HEK293 (cell line): ENCODE results near the gene PTPN9.

Experiments
- KLF16 ChIP-seq: fragments of 450-650 bp; formaldehyde crosslinking; IDR thresholded peaks from 2 replicates; pipeline ENCODE4 v1.5.1; 2017; ENCODE audit warnings: missing biosample characterization, missing genetic modification characterization
- ZBTB17 ChIP-seq: fragments of 450-650 bp; formaldehyde crosslinking; IDR thresholded peaks from 2 replicates; pipeline ENCODE4 v1.5.1; 2016; ENCODE audit warnings: missing biosample characterization, missing genetic modification characterization
- ZBTB20 ChIP-seq: fragments of 450-650 bp; formaldehyde crosslinking; IDR thresholded peaks from 2 replicates; pipeline ENCODE4 v1.5.1; 2016; ENCODE audit warnings: missing biosample characterization, missing genetic modification characterization
- ZBTB8A ChIP-seq: fragments of 450-650 bp; formaldehyde crosslinking; IDR thresholded peaks from 2 replicates; pipeline ENCODE4 v1.5.1; 2016; ENCODE audit warnings: missing biosample characterization, missing genetic modification characterization
- ZFHX2 ChIP-seq: fragments of 450-650 bp; formaldehyde crosslinking; conservative IDR thresholded peaks from 2 replicates; pipeline ENCODE4 v1.5.1; 2016; ENCODE audit warnings: missing biosample characterization, missing genetic modification characterization
- ZNF140 ChIP-seq: fragments of 450-650 bp; formaldehyde crosslinking; IDR thresholded peaks from 2 replicates; pipeline ENCODE4 v1.5.1; 2016; ENCODE audit warnings: missing biosample characterization, missing genetic modification characterization
- ZNF2 ChIP-seq: fragments of 450-650 bp; formaldehyde crosslinking; IDR thresholded peaks from 2 replicates; pipeline ENCODE4 v1.5.1; 2016; ENCODE audit warnings: missing biosample characterization, missing genetic modification characterization
- ZNF311 ChIP-seq: fragments of 450-650 bp; formaldehyde crosslinking; IDR thresholded peaks from 2 replicates; pipeline ENCODE4 v1.5.1; 2017; ENCODE audit warnings: missing biosample characterization, missing genetic modification characterization, borderline replicate concordance
- ZNF324 ChIP-seq: fragments of 450-650 bp; formaldehyde crosslinking; IDR thresholded peaks from 2 replicates; pipeline ENCODE4 v1.5.1; 2016; ENCODE audit warnings: missing biosample characterization, missing genetic modification characterization
- ZNF335 ChIP-seq: fragments of 450-650 bp; formaldehyde crosslinking; conservative IDR thresholded peaks from 2 replicates; pipeline ENCODE4 v1.5.1; 2016; ENCODE audit warnings: missing biosample characterization, missing genetic modification characterization
- ZNF350 ChIP-seq: fragments of 450-650 bp; formaldehyde crosslinking; IDR thresholded peaks from 2 replicates; pipeline ENCODE4 v1.5.0; 2017; ENCODE audit warnings: missing biosample characterization, mild to moderate bottlenecking, missing genetic modification characterization
- ZNF366 ChIP-seq: fragments of 450-650 bp; formaldehyde crosslinking; conservative IDR thresholded peaks from 2 replicates; pipeline ENCODE4 v1.5.1; 2016; ENCODE audit warnings: missing biosample characterization, missing genetic modification characterization
- ZNF501 ChIP-seq: fragments of 450-650 bp; formaldehyde crosslinking; IDR thresholded peaks from 2 replicates; pipeline ENCODE4 v1.5.1; 2016; ENCODE audit warnings: missing biosample characterization, missing genetic modification characterization
- ZNF623 ChIP-seq: fragments of 450-650 bp; formaldehyde crosslinking; IDR thresholded peaks from 2 replicates; pipeline ENCODE4 v1.5.1; 2016; ENCODE audit warnings: missing biosample characterization, missing genetic modification characterization
- ZNF785 ChIP-seq: fragments of 450-650 bp; formaldehyde crosslinking; IDR thresholded peaks from 2 replicates; pipeline ENCODE4 v1.5.1; 2016; ENCODE audit warnings: missing biosample characterization, missing genetic modification characterization
- TF ChIP-seq, protein P1 (sequence below): sonication (generic); formaldehyde crosslinking; IDR thresholded peaks from 2 replicates; pipeline ENCODE4 v1.8.1; 2022; ENCODE audit warnings: mild to moderate bottlenecking, moderate library complexity, missing genetic modification reagents
- TF ChIP-seq, protein P2 (sequence below): fragments of 450-650 bp; formaldehyde crosslinking; IDR thresholded peaks from 2 replicates; pipeline ENCODE4 v1.5.1; 2017; ENCODE audit warnings: missing biosample characterization, missing genetic modification characterization
- TF ChIP-seq, protein P3 (sequence below): fragments of 450-650 bp; formaldehyde crosslinking; IDR thresholded peaks from 2 replicates; pipeline ENCODE4 v1.5.1; 2016; ENCODE audit warnings: missing biosample characterization, missing genetic modification characterization, low read depth
- TF ChIP-seq, protein P4 (sequence below): fragments of 450-650 bp; formaldehyde crosslinking; IDR thresholded peaks from 2 replicates; pipeline ENCODE4 v1.5.1; 2016; ENCODE audit warnings: missing biosample characterization, missing genetic modification characterization
- TF ChIP-seq, protein P5 (sequence below): fragments of 450-650 bp; formaldehyde crosslinking; IDR thresholded peaks from 2 replicates; pipeline ENCODE4 v1.5.1; 2017; ENCODE audit warnings: missing biosample characterization, mild to moderate bottlenecking, missing genetic modification characterization, moderate library complexity

The PTPN9 gene

DNA sequence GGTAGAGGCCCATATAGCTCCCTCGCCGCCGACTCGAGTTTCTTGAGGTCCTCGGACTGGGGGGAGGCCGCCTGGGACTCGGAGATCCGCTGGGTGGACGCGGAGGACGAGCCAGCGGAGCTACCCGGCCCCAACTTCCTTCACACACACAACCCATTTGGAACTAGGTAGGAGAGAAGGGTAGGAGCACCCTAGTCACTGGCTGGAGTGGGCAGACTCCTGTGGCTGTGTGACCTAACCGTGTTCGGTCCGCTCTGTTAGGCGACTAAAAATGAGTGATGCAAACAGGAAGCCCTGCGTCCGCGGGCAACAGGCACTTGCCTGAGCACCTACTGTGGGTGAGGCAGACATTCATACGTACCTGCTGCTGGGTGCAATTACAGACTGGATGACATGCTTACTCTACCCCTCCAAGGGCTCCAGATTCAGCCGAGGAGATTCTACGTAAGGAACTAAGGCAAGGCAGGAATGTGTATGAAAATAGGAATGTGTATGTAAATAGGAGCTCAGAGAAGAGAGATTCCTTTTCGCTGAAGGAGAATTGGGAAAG lies 123.1 kb downstream of the PTPN9 start (continued):
- TF ChIP-seq ZBTB8A: 0 out of 2 replicates have a peak, but pooled peaks have one; percentile 15
- TF ChIP-seq ZNF2 (tag by site-specific recombination): peak; percentile 48
- TF ChIP-seq, protein P1, sequence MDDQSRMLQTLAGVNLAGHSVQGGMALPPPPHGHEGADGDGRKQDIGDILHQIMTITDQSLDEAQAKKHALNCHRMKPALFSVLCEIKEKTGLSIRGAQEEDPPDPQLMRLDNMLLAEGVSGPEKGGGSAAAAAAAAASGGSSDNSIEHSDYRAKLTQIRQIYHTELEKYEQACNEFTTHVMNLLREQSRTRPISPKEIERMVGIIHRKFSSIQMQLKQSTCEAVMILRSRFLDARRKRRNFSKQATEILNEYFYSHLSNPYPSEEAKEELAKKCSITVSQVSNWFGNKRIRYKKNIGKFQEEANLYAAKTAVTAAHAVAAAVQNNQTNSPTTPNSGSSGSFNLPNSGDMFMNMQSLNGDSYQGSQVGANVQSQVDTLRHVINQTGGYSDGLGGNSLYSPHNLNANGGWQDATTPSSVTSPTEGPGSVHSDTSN (CRISPR knock-in tag): 0 out of 2 replicates have a peak, but pooled peaks have one; percentile 49
- TF ChIP-seq, protein P2, sequence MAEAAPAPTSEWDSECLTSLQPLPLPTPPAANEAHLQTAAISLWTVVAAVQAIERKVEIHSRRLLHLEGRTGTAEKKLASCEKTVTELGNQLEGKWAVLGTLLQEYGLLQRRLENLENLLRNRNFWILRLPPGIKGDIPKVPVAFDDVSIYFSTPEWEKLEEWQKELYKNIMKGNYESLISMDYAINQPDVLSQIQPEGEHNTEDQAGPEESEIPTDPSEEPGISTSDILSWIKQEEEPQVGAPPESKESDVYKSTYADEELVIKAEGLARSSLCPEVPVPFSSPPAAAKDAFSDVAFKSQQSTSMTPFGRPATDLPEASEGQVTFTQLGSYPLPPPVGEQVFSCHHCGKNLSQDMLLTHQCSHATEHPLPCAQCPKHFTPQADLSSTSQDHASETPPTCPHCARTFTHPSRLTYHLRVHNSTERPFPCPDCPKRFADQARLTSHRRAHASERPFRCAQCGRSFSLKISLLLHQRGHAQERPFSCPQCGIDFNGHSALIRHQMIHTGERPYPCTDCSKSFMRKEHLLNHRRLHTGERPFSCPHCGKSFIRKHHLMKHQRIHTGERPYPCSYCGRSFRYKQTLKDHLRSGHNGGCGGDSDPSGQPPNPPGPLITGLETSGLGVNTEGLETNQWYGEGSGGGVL (tag by site-specific recombination): peak; percentile 18; the same call in 1 of the 2 replicates
- TF ChIP-seq ZNF785: 0 out of 2 replicates have a peak, but pooled peaks have one; percentile 8
- TF ChIP-seq ZBTB17 (tag by site-specific recombination): peak; percentile 88
- TF ChIP-seq ZFHX2 (tag by site-specific recombination): peak; percentile 83
- no peak for TF ChIP-seq ZNF140
- TF ChIP-seq, protein P3, sequence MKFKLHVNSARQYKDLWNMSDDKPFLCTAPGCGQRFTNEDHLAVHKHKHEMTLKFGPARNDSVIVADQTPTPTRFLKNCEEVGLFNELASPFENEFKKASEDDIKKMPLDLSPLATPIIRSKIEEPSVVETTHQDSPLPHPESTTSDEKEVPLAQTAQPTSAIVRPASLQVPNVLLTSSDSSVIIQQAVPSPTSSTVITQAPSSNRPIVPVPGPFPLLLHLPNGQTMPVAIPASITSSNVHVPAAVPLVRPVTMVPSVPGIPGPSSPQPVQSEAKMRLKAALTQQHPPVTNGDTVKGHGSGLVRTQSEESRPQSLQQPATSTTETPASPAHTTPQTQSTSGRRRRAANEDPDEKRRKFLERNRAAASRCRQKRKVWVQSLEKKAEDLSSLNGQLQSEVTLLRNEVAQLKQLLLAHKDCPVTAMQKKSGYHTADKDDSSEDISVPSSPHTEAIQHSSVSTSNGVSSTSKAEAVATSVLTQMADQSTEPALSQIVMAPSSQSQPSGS: no peak
- peak; percentile 44; the same call in 1 of the 2 replicates for TF ChIP-seq ZNF501 (tag by site-specific recombination)
- TF ChIP-seq ZBTB20 (tag by site-specific recombination): peak; percentile 98
- TF ChIP-seq, protein P4, sequence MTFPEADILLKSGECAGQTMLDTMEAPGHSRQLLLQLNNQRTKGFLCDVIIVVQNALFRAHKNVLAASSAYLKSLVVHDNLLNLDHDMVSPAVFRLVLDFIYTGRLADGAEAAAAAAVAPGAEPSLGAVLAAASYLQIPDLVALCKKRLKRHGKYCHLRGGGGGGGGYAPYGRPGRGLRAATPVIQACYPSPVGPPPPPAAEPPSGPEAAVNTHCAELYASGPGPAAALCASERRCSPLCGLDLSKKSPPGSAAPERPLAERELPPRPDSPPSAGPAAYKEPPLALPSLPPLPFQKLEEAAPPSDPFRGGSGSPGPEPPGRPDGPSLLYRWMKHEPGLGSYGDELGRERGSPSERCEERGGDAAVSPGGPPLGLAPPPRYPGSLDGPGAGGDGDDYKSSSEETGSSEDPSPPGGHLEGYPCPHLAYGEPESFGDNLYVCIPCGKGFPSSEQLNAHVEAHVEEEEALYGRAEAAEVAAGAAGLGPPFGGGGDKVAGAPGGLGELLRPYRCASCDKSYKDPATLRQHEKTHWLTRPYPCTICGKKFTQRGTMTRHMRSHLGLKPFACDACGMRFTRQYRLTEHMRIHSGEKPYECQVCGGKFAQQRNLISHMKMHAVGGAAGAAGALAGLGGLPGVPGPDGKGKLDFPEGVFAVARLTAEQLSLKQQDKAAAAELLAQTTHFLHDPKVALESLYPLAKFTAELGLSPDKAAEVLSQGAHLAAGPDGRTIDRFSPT (tag by site-specific recombination): 0 out of 2 replicates have a peak, but pooled peaks have one; percentile 19
- no peak for TF ChIP-seq ZNF623
- TF ChIP-seq ZNF311 (tag by site-specific recombination): no peak
- TF ChIP-seq ZNF335 (tag by site-specific recombination): peak; percentile 100
- no peak; the same call in 1 of the 2 replicates for TF ChIP-seq ZNF324 (tag by site-specific recombination)
- TF ChIP-seq, protein P5, sequence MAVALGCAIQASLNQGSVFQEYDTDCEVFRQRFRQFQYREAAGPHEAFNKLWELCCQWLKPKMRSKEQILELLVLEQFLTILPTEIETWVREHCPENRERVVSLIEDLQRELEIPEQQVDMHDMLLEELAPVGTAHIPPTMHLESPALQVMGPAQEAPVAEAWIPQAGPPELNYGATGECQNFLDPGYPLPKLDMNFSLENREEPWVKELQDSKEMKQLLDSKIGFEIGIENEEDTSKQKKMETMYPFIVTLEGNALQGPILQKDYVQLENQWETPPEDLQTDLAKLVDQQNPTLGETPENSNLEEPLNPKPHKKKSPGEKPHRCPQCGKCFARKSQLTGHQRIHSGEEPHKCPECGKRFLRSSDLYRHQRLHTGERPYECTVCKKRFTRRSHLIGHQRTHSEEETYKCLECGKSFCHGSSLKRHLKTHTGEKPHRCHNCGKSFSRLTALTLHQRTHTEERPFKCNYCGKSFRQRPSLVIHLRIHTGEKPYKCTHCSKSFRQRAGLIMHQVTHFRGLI (tag by site-specific recombination): 0 out of 2 replicates have a peak, but pooled peaks have one; percentile 13
- peak; percentile 42; the same call in 1 of the 2 replicates for TF ChIP-seq KLF16
- TF ChIP-seq ZNF366: peak; percentile 74; the same call in 1 of the 2 replicates
- TF ChIP-seq ZNF350 (tag by site-specific recombination): no peak
